HepG2 (cell line): ENCODE results near the gene MRPS31. TPM values are rescaled to one million over a fixed set of nuclear protein-coding genes. Genes with fewer than 3 reads are reported as not detected.

Experiments
- ARID5B ChIP-seq: IDR thresholded peaks from 2 replicates; pipeline ENCODE4 v1.4.0; 2020; ENCODE audit warnings: mild to moderate bottlenecking, missing genetic modification reagents
- ATF3 ChIP-seq: sonication (generic); formaldehyde crosslinking; IDR thresholded peaks from 2 replicates; pipeline ENCODE4 v1.4.0; 2020; ENCODE audit warnings: missing genetic modification reagents
- CEBPG ChIP-seq: IDR thresholded peaks from 2 replicates; pipeline ENCODE4 v1.6.1; 2016
- FOXJ3 ChIP-seq: sonication (generic); formaldehyde crosslinking; IDR thresholded peaks from 2 replicates; pipeline ENCODE4 v1.4.0; 2020; ENCODE audit warnings: missing genetic modification reagents, mild to moderate bottlenecking, borderline replicate concordance
- FOXP4 ChIP-seq: sonication (generic); formaldehyde crosslinking; IDR thresholded peaks from 2 replicates; pipeline ENCODE4 v1.4.0; 2020; ENCODE audit warnings: missing genetic modification reagents
- HINFP ChIP-seq: sonication (generic); formaldehyde crosslinking; IDR thresholded peaks from 2 replicates; pipeline ENCODE4 v1.4.0; 2020; ENCODE audit warnings: low read depth, mild to moderate bottlenecking, missing genetic modification reagents
- HOXA5 ChIP-seq: sonication (generic); formaldehyde crosslinking; IDR thresholded peaks from 2 replicates; pipeline ENCODE4 v1.4.0; 2020; ENCODE audit warnings: missing genetic modification reagents
- NFIC ChIP-seq: IDR thresholded peaks from 2 replicates; pipeline ENCODE4 v1.6.1; 2012; ENCODE audit warnings: mild to moderate bottlenecking, low read length, inconsistent platforms
- RXRA ChIP-seq: sonication (generic); formaldehyde crosslinking; IDR thresholded peaks from 2 replicates; pipeline ENCODE4 v1.5.1; 2020; ENCODE audit warnings: missing genetic modification reagents
- ZBTB46 ChIP-seq: sonication (generic); formaldehyde crosslinking; IDR thresholded peaks from 2 replicates; pipeline ENCODE4 v1.4.0; 2020; ENCODE audit warnings: mild to moderate bottlenecking, missing genetic modification reagents, borderline replicate concordance
- ZFP90 ChIP-seq: sonication (generic); formaldehyde crosslinking; IDR thresholded peaks from 2 replicates; pipeline ENCODE4 v1.8.0; 2022; ENCODE audit warnings: missing genetic modification reagents, mild to moderate bottlenecking, inconsistent platforms, borderline replicate concordance
- ZNF225 ChIP-seq: sonication (generic); formaldehyde crosslinking; IDR thresholded peaks from 2 replicates; pipeline ENCODE4 v1.4.0; 2020; ENCODE audit warnings: mild to moderate bottlenecking, missing genetic modification reagents
- ZNF230 ChIP-seq: sonication (generic); formaldehyde crosslinking; IDR thresholded peaks from 2 replicates; pipeline ENCODE4 v1.4.0; 2020; ENCODE audit warnings: mild to moderate bottlenecking, missing genetic modification reagents
- ZNF362 ChIP-seq: sonication (generic); formaldehyde crosslinking; IDR thresholded peaks from 2 replicates; pipeline ENCODE4 v1.4.0; 2020; ENCODE audit warnings: missing genetic modification reagents, mild to moderate bottlenecking, borderline replicate concordance
- ZNF782 ChIP-seq: sonication (generic); formaldehyde crosslinking; IDR thresholded peaks from 2 replicates; pipeline ENCODE4 v1.4.0; 2020; ENCODE audit warnings: missing genetic modification reagents, mild to moderate bottlenecking, borderline replicate concordance
- polyA plus RNA-seq, 8 experiments: library from polyadenylated mRNA; depleted of rRNA in 3 of 8; stranded (reverse) in 7 of 8; unstranded in 1 of 8; fragments of >200 nt; fragmentation: Illumina TruSeq in 4 of 8; extraction: Trizol in 4 of 8; gene quantifications; 2 replicates each; pipeline versions ENCODE4 v1.2.1 to v1.2.3, GENCODE V29; 2011 to 2016; ENCODE audit warnings: low read depth in 4 of 8, missing spikeins in 1 of 8, mixed read lengths in 1 of 8; ENCODE audit not compliant: insufficient read depth in 1 of 8
- total RNA-seq, 5 experiments: library from RNA; depleted of rRNA; stranded (reverse); fragments of >200 nt; fragmentation: Illumina TruSeq; extraction: Trizol; gene quantifications; 2 replicates each; pipeline ENCODE4 v1.2.3, GENCODE V29; 2016; ENCODE audit warnings: low read depth in 1 of 5

Gene MRPS31
- total and polyA plus RNA-seq, 2 of the 13 experiments (the other 11 are each of a cell fraction or from before 2014, with no cell fraction given) = 23.7 to 34.1 TPM

- TF ChIP-seq FOXP4 (CRISPR knock-in tag) = peak; percentile 61
- peak; percentile 69; the same call in 1 of the 2 replicates for TF ChIP-seq ZNF782
- peak; percentile 68; the same call in 1 of the 2 replicates for TF ChIP-seq ZNF230
- peak; percentile 75 for TF ChIP-seq ZNF362 (CRISPR knock-in tag)
- TF ChIP-seq HINFP (CRISPR knock-in tag) = peak; percentile 15; the same call in 1 of the 2 replicates
- 0 out of 2 replicates have a peak, but pooled peaks have one; percentile 9 for TF ChIP-seq NFIC
- peak; percentile 14; the same call in 1 of the 2 replicates for TF ChIP-seq ARID5B (CRISPR knock-in tag)
- TF ChIP-seq RXRA (CRISPR knock-in tag) = peak; percentile 33; the same call in 1 of the 2 replicates
- 0 out of 2 replicates have a peak, but pooled peaks have one; percentile 10 for TF ChIP-seq HOXA5
- TF ChIP-seq FOXJ3 (CRISPR knock-in tag) = peak; percentile 36; the same call in 1 of the 2 replicates
- 0 out of 2 replicates have a peak, but pooled peaks have one; percentile 37 for TF ChIP-seq ATF3 (CRISPR knock-in tag)
- 0 out of 2 replicates have a peak, but pooled peaks have one; percentile 10 for TF ChIP-seq ZFP90 (CRISPR knock-in tag)
- TF ChIP-seq ZBTB46 = 0 out of 2 replicates have a peak, but pooled peaks have one; percentile 28
- TF ChIP-seq CEBPG (CRISPR knock-in tag) = peak; percentile 79
- TF ChIP-seq ZNF225 (CRISPR knock-in tag) = 0 out of 2 replicates have a peak, but pooled peaks have one; percentile 10
Observed at GRCh38 chr13:40788540-40789274, 17.7 kb upstream of the MRPS31 start (continued).
